ENCODE results near the gene SYNGR2.

DNA sequence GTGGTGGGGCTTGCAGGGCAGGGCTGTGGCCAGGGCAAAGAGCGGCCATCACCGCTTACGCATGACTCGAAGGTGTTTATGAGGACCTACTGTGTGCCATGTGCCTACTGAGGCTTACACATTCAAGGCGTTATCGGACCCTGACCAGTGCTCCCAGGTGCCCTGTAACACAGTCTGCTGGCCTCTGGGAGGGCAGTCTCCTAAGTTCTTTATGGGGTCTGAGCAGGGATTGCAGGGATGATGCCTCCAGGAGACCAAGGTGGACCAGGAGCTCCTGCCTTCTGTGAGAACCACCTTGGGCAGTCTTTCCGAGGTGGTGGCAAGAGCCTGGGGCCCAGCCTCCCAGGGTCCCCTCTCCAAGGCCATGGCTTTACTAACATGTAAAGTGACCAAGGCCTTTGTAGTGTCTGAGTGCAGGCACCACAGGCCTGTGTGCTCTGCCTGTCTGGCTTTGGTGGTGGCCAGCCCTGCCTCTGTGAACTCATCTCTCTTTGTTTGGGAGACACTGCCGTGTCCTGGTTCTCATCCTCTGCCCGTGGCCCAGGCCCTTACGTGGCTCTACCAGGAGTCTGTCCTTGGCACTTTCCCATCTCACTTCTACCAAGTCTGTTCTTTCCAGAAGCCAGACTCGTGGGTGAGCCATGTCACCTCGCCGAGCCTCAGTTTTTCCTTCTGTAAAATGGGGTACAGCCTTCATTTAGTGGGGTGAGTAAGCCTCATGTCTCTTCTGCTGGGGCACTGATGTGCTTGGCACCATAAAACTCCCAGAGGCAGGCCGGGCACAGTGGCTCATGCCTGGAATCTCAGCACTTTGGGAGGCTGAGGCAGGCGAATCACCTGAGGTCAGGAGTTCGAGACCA lies 3.4 kb upstream of the SYNGR2 start:
- TF ChIP-seq POLR2A (IDR thresholded peaks at IDR 0.05; ENCODE audit: low read depth, low read length), result no peak
- TF ChIP-seq POLR2AphosphoS5 (IDR thresholded peaks at IDR 0.05; ENCODE audit: low read depth, low read length), result no peak
- no peak for TF ChIP-seq TAF1 (IDR thresholded peaks at IDR 0.05; ENCODE audit: low read depth, low read length)
- TF ChIP-seq SPI1 (IDR thresholded peaks at IDR 0.05; ENCODE audit: low read depth, low read length), result no peak
- TF ChIP-seq PAX5 (IDR thresholded peaks at IDR 0.05; ENCODE audit: insufficient read depth, low read length, severe bottlenecking), result no peak
